HG02938 (cell line): ENCODE data around the gene DAAM2.

ENCODE experiments used
- ATAC-seq: cut with Tn5 transposase; IDR thresholded peaks from one replicate; pipeline ENCODE4 v1.9.1; 2021; ENCODE audit warnings: mild to moderate bottlenecking, moderate library complexity; ENCODE audit not compliant: unreplicated experiment

Gene DAAM2

DNA sequence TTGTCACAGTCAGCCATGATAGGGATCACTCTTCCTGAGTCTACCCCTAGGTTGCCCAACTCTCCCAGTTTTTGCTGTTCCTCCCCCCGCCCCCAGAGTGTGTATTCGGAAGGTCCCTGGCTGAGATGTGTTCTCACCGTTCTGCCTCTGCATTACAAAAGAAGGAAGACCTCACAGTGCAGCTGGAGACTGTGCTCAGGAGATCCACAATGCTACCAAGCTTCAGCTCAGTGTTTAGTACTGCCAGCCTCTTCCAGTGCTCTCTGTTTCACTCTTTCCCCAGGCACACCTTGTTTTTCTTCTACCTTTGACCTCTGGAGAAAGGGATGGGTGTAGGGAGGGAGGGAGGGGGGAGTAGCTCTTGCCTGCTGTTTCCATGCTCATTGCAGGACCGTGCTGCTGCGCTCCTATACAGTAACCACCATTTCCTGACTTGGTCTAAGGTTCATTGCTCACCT lies 155.5 kb downstream of the DAAM2 start:
- no peak for ATAC-seq

DNA sequence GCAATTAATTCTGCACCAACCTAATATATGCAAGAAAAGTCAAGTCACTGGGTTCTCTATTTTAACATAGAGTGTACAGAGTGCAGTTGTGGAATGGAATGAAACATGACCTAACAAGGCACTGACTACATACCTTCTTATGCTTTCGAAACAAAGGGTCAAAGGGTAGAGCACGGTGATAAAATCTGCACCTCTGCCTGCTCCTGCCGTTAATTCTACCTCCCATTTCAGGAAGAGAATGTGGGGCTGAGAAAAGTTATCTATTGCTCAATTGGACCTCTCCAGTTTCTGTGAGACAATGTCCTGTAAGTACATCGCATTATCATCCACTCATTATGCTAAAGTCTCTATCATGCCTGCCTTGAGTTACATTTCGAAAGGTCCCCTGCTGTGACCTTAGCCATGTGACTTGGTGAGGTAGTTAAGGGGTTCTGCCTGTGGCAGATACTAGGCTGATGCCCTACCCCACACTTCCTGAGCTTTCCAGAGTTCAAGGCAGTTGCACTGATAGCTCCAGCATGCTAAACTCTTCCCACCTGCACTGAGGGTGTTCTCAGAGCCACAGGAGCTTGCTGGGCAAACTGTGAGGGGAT lies 156.1 kb downstream of the DAAM2 start:
- no peak for ATAC-seq

DNA sequence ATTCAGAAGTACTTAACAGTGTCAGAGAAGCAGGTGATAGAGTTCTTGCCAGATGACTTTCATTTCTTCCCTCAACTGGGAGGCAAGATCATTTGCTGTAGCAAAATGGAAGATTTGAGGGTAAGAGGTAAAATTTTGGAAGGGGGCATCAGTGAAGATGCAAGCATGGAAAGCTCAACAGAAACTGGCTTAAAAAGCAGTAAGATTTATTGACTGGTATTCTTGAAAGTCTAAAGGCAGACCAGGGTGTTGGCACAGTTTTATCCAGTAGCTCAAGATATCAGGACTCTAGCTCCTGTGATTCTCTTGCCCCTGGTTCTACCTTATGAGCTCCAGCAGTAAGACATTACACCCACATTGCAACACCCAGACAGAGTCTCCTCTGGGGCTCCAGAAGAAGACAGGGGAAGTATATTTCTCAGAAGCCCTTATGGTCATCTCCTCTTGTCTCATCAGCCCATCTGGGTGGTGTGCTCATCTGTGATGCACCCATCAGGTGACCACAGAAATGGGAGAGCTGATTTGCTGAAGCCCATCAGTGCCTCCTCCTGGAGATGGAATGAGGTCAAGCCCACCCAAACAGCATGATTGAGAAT lies 158.0 kb downstream of the DAAM2 start:
- ATAC-seq: no peak

DNA sequence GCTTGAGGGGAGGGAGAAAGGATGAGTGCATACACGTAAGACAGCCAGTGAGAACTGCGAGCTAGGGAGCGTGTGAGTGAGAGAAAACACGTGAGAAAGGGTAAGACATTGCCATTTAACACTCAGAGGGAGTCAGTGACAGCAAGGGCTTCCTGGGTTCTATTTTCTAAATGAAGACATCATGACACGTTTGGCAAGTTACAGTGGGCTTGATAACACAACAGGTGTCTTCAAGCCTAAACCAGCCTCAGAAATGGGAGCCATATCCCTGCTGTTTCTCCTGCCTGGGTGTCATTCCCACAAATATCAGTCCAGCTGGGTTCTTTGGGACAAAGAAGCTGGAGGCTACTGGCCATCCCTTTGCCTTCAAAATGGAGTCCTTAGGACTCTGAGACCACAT lies 159.0 kb downstream of the DAAM2 start:
- ATAC-seq: no peak

DNA sequence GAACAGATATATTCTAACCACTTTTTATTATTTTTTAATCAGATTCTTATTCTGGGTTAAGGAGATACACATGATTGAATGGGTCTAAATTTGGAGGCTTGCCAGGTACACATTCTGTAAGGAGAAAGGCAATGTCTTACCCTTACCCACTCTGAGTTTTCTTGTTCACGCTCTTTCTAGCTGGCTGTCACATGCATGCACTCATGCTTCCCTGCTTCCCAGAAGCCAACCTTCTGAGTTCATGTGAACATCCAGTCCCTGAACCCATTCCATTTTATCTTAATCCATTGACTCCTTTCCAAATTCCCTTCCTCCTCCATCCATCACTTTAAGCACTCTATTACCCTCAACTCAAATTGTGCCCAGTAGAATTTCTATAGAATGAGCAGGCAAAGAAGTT lies 159.5 kb downstream of the DAAM2 start:
- no peak for ATAC-seq

DNA sequence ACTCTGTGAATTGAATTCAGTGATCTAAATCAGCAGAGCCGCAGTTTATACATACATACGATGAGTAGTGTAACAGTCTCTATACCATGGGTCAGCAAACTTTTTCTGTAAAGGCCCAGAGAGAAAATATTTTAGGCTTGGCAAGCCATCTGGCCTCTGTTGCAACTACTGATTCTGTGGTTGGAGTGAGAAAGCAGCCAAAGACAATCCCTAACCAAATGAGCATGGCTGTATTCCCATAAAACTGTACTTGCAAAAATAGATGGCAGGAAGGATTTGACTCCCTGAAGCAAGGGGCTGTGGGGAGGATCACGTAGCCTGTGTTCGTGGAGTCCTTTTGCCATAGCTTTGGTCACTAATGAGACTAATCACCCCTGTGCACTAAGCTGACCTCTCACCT lies 160.0 kb downstream of the DAAM2 start:
- no peak for ATAC-seq

DNA sequence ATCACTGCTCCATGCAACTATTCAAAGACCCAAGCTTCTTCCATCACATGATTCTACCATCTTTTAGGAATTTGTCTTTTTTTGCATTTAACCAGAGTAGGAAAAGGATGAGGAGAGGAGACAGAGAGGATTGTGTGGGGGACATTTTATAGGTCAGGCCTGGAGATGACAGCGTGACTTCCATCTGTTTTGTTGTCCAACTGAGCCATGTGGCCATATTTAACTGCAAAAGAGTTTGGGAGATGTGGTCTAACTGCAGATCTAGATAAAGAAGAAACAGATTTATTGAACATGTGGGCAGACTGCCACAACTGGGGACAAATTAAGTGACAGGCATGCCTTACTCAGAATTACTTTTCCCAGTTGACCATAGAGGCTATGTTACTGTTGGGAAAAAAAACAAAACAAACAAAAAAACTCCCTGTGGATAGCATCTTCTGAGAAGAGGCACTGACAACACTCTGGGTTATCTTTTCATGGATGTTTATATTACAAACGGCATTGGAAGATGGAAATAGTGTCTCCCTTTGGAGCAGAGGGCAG lies 161.0 kb downstream of the DAAM2 start:
- ATAC-seq: no peak
